Activated CD4-positive, alpha-beta T cell treated with anti-CD3 and anti-CD28 coated beads for 36 hours (primary cell): Measurements from ENCODE around the gene NAA35. TPM values are rescaled to one million over a fixed set of nuclear protein-coding genes. Genes with fewer than 3 reads are reported as not detected.

ENCODE experiments used
- total RNA-seq, 2 experiments: library from RNA; stranded (reverse); gene quantifications; one replicate each; pipeline ENCODE4 v1.2.3, GENCODE V29; 2021

Gene NAA35
- total RNA-seq, 2 experiments from 2014 or later = 24.9 to 25.8 TPM

Other genes starting within 250 kb of the NAA35 start
- gene AGTPBP1, start 199.2 kb upstream of the NAA35 start, total RNA-seq = 10 to 100 TPM; 39.8 to 45.9 TPM
- 1 to 10 TPM; 1.2 to 1.4 TPM for gene GOLM1, start 158.4 kb downstream of the NAA35 start, total RNA-seq